ENCODE data around the gene SLC34A1.

SLC34A1 gene

GRCh38 chr5:177429248-177430040, 45.2 kb downstream of the SLC34A1 start:
- no peaks in the 10 kb centered on the region for H3F3A ChIP-seq (ENCODE audit: insufficient read depth, low read length)
- H3K9me2 ChIP-seq (ENCODE audit: low read depth, low read length), result no peaks in the 10 kb centered on the region
- H2AFZ ChIP-seq (ENCODE audit: low read length), result no peak overlapping the region
- H3K36me3 ChIP-seq (ENCODE audit: insufficient read depth, low read length), result peaks cover 34% of the 10 kb centered on the region
- peaks cover 66% of the 10 kb centered on the region for H3K4me1 ChIP-seq (ENCODE audit: insufficient read depth, low read length, severe bottlenecking)
- H3K9ac ChIP-seq (ENCODE audit: low read length), result peak overlapping the region; percentile 47; the same call in 1 of the 2 replicates
- peak overlapping the region; percentile 87 for H3K27ac ChIP-seq (ENCODE audit: low read depth, low read length, poor library complexity, severe bottlenecking)
- TF ChIP-seq EZH2 (IDR thresholded peaks at IDR 0.05; ENCODE audit: borderline replicate concordance, low read length) (no peak), CTCF (IDR thresholded peaks at IDR 0.05; ENCODE audit: low read length) (no peak)
- no peaks in the 10 kb centered on the region for H3K79me2 ChIP-seq (ENCODE audit: insufficient read depth, low read length)
- H3K4me3 ChIP-seq (ENCODE audit: low read depth, low read length, poor library complexity, severe bottlenecking), result peak overlapping the region; percentile 67
- H4K20me1 ChIP-seq (ENCODE audit: insufficient read depth, low read length), result no peaks in the 10 kb centered on the region
- H3K4me2 ChIP-seq (ENCODE audit: low read length), result peak overlapping the region; percentile 78
- no peaks in the 10 kb centered on the region for H3K9me3 ChIP-seq (ENCODE audit: low read length)
- no peaks in the 10 kb centered on the region for H3K27me3 ChIP-seq (ENCODE audit: insufficient read depth, low read length)

- Histone ChIP-seq H2AFZ (ENCODE audit: low read length) (no peak overlapping the region), H3K9me2 (ENCODE audit: low read depth, low read length) (no peaks in the 10 kb centered on the region), H3K36me3 (ENCODE audit: insufficient read depth, low read length) (peaks cover 43% of the 10 kb centered on the region), H3K4me1 (ENCODE audit: insufficient read depth, low read length, severe bottlenecking) (peaks cover 61% of the 10 kb centered on the region), H3F3A (ENCODE audit: insufficient read depth, low read length) (no peaks in the 10 kb centered on the region), H3K9me3 (ENCODE audit: low read length) (no peaks in the 10 kb centered on the region), H3K27ac (ENCODE audit: low read depth, low read length, poor library complexity, severe bottlenecking) (peak overlapping the region; percentile 87), H4K20me1 (ENCODE audit: insufficient read depth, low read length) (no peaks in the 10 kb centered on the region), H3K4me2 (ENCODE audit: low read length) (peak overlapping the region; percentile 78), H3K27me3 (ENCODE audit: insufficient read depth, low read length) (no peaks in the 10 kb centered on the region), H3K9ac (ENCODE audit: low read length) (peak overlapping the region; percentile 47; the same call in 1 of the 2 replicates), H3K79me2 (ENCODE audit: insufficient read depth, low read length) (no peaks in the 10 kb centered on the region), H3K4me3 (ENCODE audit: low read depth, low read length, poor library complexity, severe bottlenecking) (no peak overlapping the region)
- TF ChIP-seq EZH2 (IDR thresholded peaks at IDR 0.05; ENCODE audit: borderline replicate concordance, low read length) (no peak), CTCF (IDR thresholded peaks at IDR 0.05; ENCODE audit: low read length) (no peak)
Measured at GRCh38 chr5:177430140-177430951, 46.1 kb downstream of the SLC34A1 start.

- Histone ChIP-seq H2AFZ (ENCODE audit: low read length) (no peak overlapping the region), H3K9me2 (ENCODE audit: low read depth, low read length) (no peaks in the 10 kb centered on the region), H3K27ac (ENCODE audit: low read depth, low read length, poor library complexity, severe bottlenecking) (peak overlapping the region; percentile 87), H3K27me3 (ENCODE audit: insufficient read depth, low read length) (no peaks in the 10 kb centered on the region), H3K4me1 (ENCODE audit: insufficient read depth, low read length, severe bottlenecking) (peaks cover 56% of the 10 kb centered on the region), H3K36me3 (ENCODE audit: insufficient read depth, low read length) (peaks cover 49% of the 10 kb centered on the region), H3K79me2 (ENCODE audit: insufficient read depth, low read length) (no peaks in the 10 kb centered on the region), H3K4me3 (ENCODE audit: low read depth, low read length, poor library complexity, severe bottlenecking) (no peak overlapping the region), H4K20me1 (ENCODE audit: insufficient read depth, low read length) (no peaks in the 10 kb centered on the region), H3K4me2 (ENCODE audit: low read length) (peak overlapping the region; percentile 78), H3K9me3 (ENCODE audit: low read length) (no peaks in the 10 kb centered on the region), H3K9ac (ENCODE audit: low read length) (peak overlapping the region; percentile 47; the same call in 1 of the 2 replicates), H3F3A (ENCODE audit: insufficient read depth, low read length) (no peaks in the 10 kb centered on the region)
- TF ChIP-seq EZH2 (IDR thresholded peaks at IDR 0.05; ENCODE audit: borderline replicate concordance, low read length) (no peak), CTCF (IDR thresholded peaks at IDR 0.05; ENCODE audit: low read length) (no peak)
Measured at GRCh38 chr5:177430972-177431316, 46.7 kb downstream of the SLC34A1 start.

Measured in OCI-LY1 (cell line).